Mesendoderm (in vitro differentiated cells): ENCODE measurements around the gene FYB2.

ENCODE experiments used
- DNase-seq: peaks from one replicate; pipeline ENCODE4 v3.0.0; 2013
- H2AK5ac ChIP-seq: 2 replicates; pipeline ENCODE4 v1.6.1; 2013; ENCODE audit warnings: low read length, inconsistent platforms
- H2BK120ac ChIP-seq: 2 replicates; pipeline ENCODE4 v1.6.1; 2013; ENCODE audit warnings: low read depth, mild to moderate bottlenecking, low read length, moderate library complexity, mixed read lengths
- H2BK15ac ChIP-seq: replicated peaks from 2 replicates; pipeline ENCODE4 v1.6.1; 2013; ENCODE audit warnings: low read depth, mild to moderate bottlenecking, moderate library complexity
- H2BK5ac ChIP-seq: 2 replicates; pipeline ENCODE4 v1.6.1; 2013; ENCODE audit warnings: low read length, inconsistent platforms
- H3K18ac ChIP-seq: 2 replicates; pipeline ENCODE4 v1.6.1; 2013; ENCODE audit warnings: mild to moderate bottlenecking, low read length, mixed read lengths
- H3K23ac ChIP-seq: one replicate; pipeline ENCODE4 v1.6.1; 2013; ENCODE audit warnings: low read length
- H3K27ac ChIP-seq: 2 replicates; pipeline ENCODE4 v1.5.1; 2013; ENCODE audit warnings: low read depth, mild to moderate bottlenecking, inconsistent platforms, low read length, moderate library complexity
- H3K27me3 ChIP-seq: 2 replicates; pipeline ENCODE4 v1.6.1; 2013; ENCODE audit warnings: low read length, control low read depth, mild to moderate bottlenecking, inconsistent platforms; ENCODE audit not compliant: insufficient read depth, poor library complexity
- H3K36me3 ChIP-seq: 2 replicates; pipeline ENCODE4 v1.6.1; 2013; ENCODE audit warnings: low read length, inconsistent platforms; ENCODE audit not compliant: control insufficient read depth, insufficient read depth
- H3K4ac ChIP-seq: one replicate; pipeline ENCODE4 v1.6.1; 2013; ENCODE audit warnings: low read depth, mild to moderate bottlenecking, low read length, moderate library complexity
- H3K4me1 ChIP-seq: 2 replicates; pipeline ENCODE4 v1.6.1; 2013; ENCODE audit warnings: low read depth, low read length, inconsistent platforms; ENCODE audit not compliant: control insufficient read depth
- H3K4me2 ChIP-seq: 2 replicates; pipeline ENCODE4 v1.6.1; 2013; ENCODE audit warnings: low read length
- H3K4me3 ChIP-seq: 2 replicates; pipeline ENCODE4 v1.5.1; 2013; ENCODE audit warnings: mild to moderate bottlenecking, low read length
- H3K56ac ChIP-seq: one replicate; pipeline ENCODE4 v1.6.1; 2013; ENCODE audit warnings: low read length
- H3K79me1 ChIP-seq: 2 replicates; pipeline ENCODE4 v1.6.1; 2013; ENCODE audit warnings: low read length, inconsistent platforms
- H3K79me2 ChIP-seq: 2 replicates; pipeline ENCODE4 v1.6.1; 2013; ENCODE audit warnings: mild to moderate bottlenecking, low read length; ENCODE audit not compliant: control insufficient read depth, insufficient read depth
- H3K9ac ChIP-seq: 2 replicates; pipeline ENCODE4 v1.6.1; 2013; ENCODE audit warnings: low read length, inconsistent platforms
- H4K5ac ChIP-seq: one replicate; pipeline ENCODE4 v1.6.1; 2013; ENCODE audit warnings: low read length
- H4K8ac ChIP-seq: one replicate; pipeline ENCODE4 v1.6.1; 2013; ENCODE audit warnings: low read depth, mild to moderate bottlenecking, control low read depth, low read length, moderate library complexity
- WGBS: extraction: QIAGEN DNeasy Blood & Tissue Kit; methylation state at CpG from one replicate; pipeline ENCODE4 v1.1.7; 2013; ENCODE audit warnings: low lambda C conversion rate, missing lambda C conversion rate; ENCODE audit not compliant: insufficient coverage; ENCODE audit errors: extremely low coverage; 5-methylcytosine and 5-hydroxymethylcytosine counted together

The FYB2 gene

GRCh38 chr1:56824271-56824670 is 5.1 kb upstream of the FYB2 start:
- Histone ChIP-seq H3K23ac (no peak overlapping the region), H3K79me1 (no peaks in the 10 kb centered on the region), H4K8ac (no peak overlapping the region), H2BK5ac (no peak overlapping the region), H3K79me2 (no peaks in the 10 kb centered on the region), H3K4me3 (no peak overlapping the region), H3K4ac (no peak overlapping the region), H3K27me3 (no peaks in the 10 kb centered on the region), H3K9ac (no peak overlapping the region), H3K4me2 (no peak overlapping the region), H3K18ac (no peak overlapping the region), H2AK5ac (no peak overlapping the region), H4K5ac (no peak overlapping the region), H2BK120ac (no peak overlapping the region), H2BK15ac (no peak overlapping the region), H3K4me1 (no peaks in the 10 kb centered on the region), H3K36me3 (no peaks in the 10 kb centered on the region), H3K27ac (no peak overlapping the region), H3K56ac (no peak overlapping the region)
- DNase-seq, result no peak
- no CpG with 5 or more reads among the region's 2 CpGs for WGBS

GRCh38 chr1:56821462-56821797 is 2.2 kb upstream of the FYB2 start:
- Histone ChIP-seq H3K56ac (no peak overlapping the region), H4K8ac (no peak overlapping the region), H3K27ac (no peak overlapping the region), H3K4ac (no peak overlapping the region), H3K79me2 (no peaks in the 10 kb centered on the region), H3K9ac (no peak overlapping the region), H3K4me2 (peak overlapping the region; percentile 23), H2BK15ac (no peak overlapping the region), H3K18ac (no peak overlapping the region), H2BK5ac (no peak overlapping the region), H3K4me1 (no peaks in the 10 kb centered on the region), H3K36me3 (no peaks in the 10 kb centered on the region), H2BK120ac (no peak overlapping the region), H2AK5ac (no peak overlapping the region), H3K27me3 (no peaks in the 10 kb centered on the region), H3K79me1 (no peaks in the 10 kb centered on the region), H3K4me3 (no peak overlapping the region), H3K23ac (no peak overlapping the region), H4K5ac (no peak overlapping the region)
- peak; percentile 90 for DNase-seq
- no CpG with 5 or more reads among the region's 1 CpG for WGBS

GRCh38 chr1:56820755-56821461 is 1.7 kb upstream of the FYB2 start:
- Histone ChIP-seq H3K4me1 (no peaks in the 10 kb centered on the region), H3K4me3 (no peak overlapping the region), H2AK5ac (no peak overlapping the region), H2BK120ac (no peak overlapping the region), H2BK15ac (no peak overlapping the region), H4K5ac (no peak overlapping the region), H3K4ac (no peak overlapping the region), H3K4me2 (peak overlapping the region; percentile 23), H3K9ac (no peak overlapping the region), H3K27ac (no peak overlapping the region), H3K79me1 (no peaks in the 10 kb centered on the region), H4K8ac (no peak overlapping the region), H3K56ac (no peak overlapping the region), H2BK5ac (no peak overlapping the region), H3K18ac (no peak overlapping the region), H3K23ac (no peak overlapping the region), H3K36me3 (no peaks in the 10 kb centered on the region), H3K79me2 (no peaks in the 10 kb centered on the region), H3K27me3 (no peaks in the 10 kb centered on the region)
- DNase-seq, result peak; percentile 92
- no CpG with 5 or more reads among the region's 7 CpGs for WGBS

- no peak overlapping the region for H2BK15ac ChIP-seq
- H3K18ac ChIP-seq, result no peak overlapping the region
- no peaks in the 10 kb centered on the region for H3K4me1 ChIP-seq
- H3K27me3 ChIP-seq, result no peaks in the 10 kb centered on the region
- H3K79me2 ChIP-seq, result no peaks in the 10 kb centered on the region
- no peaks in the 10 kb centered on the region for H3K79me1 ChIP-seq
- no peak overlapping the region for H3K23ac ChIP-seq
- H3K56ac ChIP-seq, result no peak overlapping the region
- H2BK5ac ChIP-seq, result no peak overlapping the region
- no peak overlapping the region for H3K27ac ChIP-seq
- no peak overlapping the region for H4K8ac ChIP-seq
- no peak overlapping the region for H4K5ac ChIP-seq
- DNase-seq, result no peak
- H2AK5ac ChIP-seq, result no peak overlapping the region
- H3K36me3 ChIP-seq, result no peaks in the 10 kb centered on the region
- no peak overlapping the region for H3K4me2 ChIP-seq
- no CpG with 5 or more reads among the region's 6 CpGs for WGBS
- no peak overlapping the region for H3K4me3 ChIP-seq
- H2BK120ac ChIP-seq, result no peak overlapping the region
- H3K4ac ChIP-seq, result no peak overlapping the region
- H3K9ac ChIP-seq, result no peak overlapping the region
Measured at GRCh38 chr1:56817716-56818463, 1.3 kb downstream of the FYB2 start.

GRCh38 chr1:56816909-56817308 is 2.3 kb downstream of the FYB2 start:
- no CpG with 5 or more reads among the region's 4 CpGs for WGBS
- H3K56ac ChIP-seq, result no peak overlapping the region
- H2AK5ac ChIP-seq, result no peak overlapping the region
- H3K18ac ChIP-seq, result no peak overlapping the region
- no peak overlapping the region for H3K4me3 ChIP-seq
- H2BK5ac ChIP-seq, result no peak overlapping the region
- H2BK120ac ChIP-seq, result no peak overlapping the region
- no peak overlapping the region for H3K4me2 ChIP-seq
- no peak overlapping the region for H3K4ac ChIP-seq
- no peak overlapping the region for H4K8ac ChIP-seq
- no peak overlapping the region for H3K9ac ChIP-seq
- no peak overlapping the region for H3K27ac ChIP-seq
- no peaks in the 10 kb centered on the region for H3K79me1 ChIP-seq
- no peak overlapping the region for H2BK15ac ChIP-seq
- H3K23ac ChIP-seq, result no peak overlapping the region
- H3K36me3 ChIP-seq, result no peaks in the 10 kb centered on the region
- no peak for DNase-seq
- no peaks in the 10 kb centered on the region for H3K79me2 ChIP-seq
- no peaks in the 10 kb centered on the region for H3K4me1 ChIP-seq
- H3K27me3 ChIP-seq, result no peaks in the 10 kb centered on the region
- no peak overlapping the region for H4K5ac ChIP-seq
